Adrenal gland (tissue), 19 donors: ENCODE measurements around the gene SOAT2. TPM values are rescaled to one million over a fixed set of nuclear protein-coding genes. Genes with fewer than 3 reads are reported as not detected.

ENCODE experiments used
- DNase-seq, 7 donors: peaks; one replicate each; pipeline ENCODE4 v3.0.0-alpha.2; 2019 to 2020
- H3K27ac ChIP-seq, 5 donors: fragments of 200-600 bp; sonication (generic) in 4 of 5; 1 replicate in 3 of 5; 2 replicates in 2 of 5; pipeline versions ENCODE4 v1.5.1 to v1.8.0; 2016 to 2020; ENCODE audit warnings: mild to moderate bottlenecking in 1 of 5
- H3K27me3 ChIP-seq: fragments of 200-600 bp; 2 replicates; pipeline ENCODE4 v1.8.0; 2021
- H3K36me3 ChIP-seq, 2 donors: fragments of 200-600 bp; replicated peaks in 1 of 2; 1 replicate in 1 of 2; 2 replicates in 1 of 2; pipeline versions ENCODE4 v1.5.1 to v1.8.0; 2018 to 2022
- H3K4me1 ChIP-seq, 2 donors: fragments of 200-600 bp; replicated peaks in 1 of 2; 1 replicate in 1 of 2; 2 replicates in 1 of 2; pipeline versions ENCODE4 v1.5.1 to v1.8.0; 2018 to 2021
- H3K4me3 ChIP-seq, 4 donors: fragments of 200-600 bp; sonication (generic) in 3 of 4; one replicate each; pipeline ENCODE4 v1.5.1; 2016 to 2018
- H3K9me3 ChIP-seq, 3 donors: fragments of 200-600 bp; sonication (generic) in 1 of 3; replicated peaks in 1 of 3; 1 replicate in 2 of 3; 2 replicates in 1 of 3; pipeline versions ENCODE4 v1.5.1 to v1.8.0; 2016 to 2021
- POLR2A ChIP-seq, 2 donors: fragments of 450-650 bp; IDR thresholded peaks; one replicate each; pipeline ENCODE4 v1.6.1; 2017; ENCODE audit warnings: antibody characterized with exemption in 2 of 2, mild to moderate bottlenecking in 2 of 2, moderate library complexity in 1 of 2
- WGBS, 4 donors: extraction: QIAGEN DNeasy Blood & Tissue Kit in 2 of 4; methylation state at CpG; one replicate each; pipeline versions ENCODE4 v1.1.5 to v1.1.7; 2013 to 2017; 5-methylcytosine and 5-hydroxymethylcytosine counted together
- intact Hi-C, 2 donors: fragments of 100-400 bp; cut with DNase I; formaldehyde crosslinking; loops; one replicate each; pipeline versions ENCODE4 v1.14.1 to v1.15.0; 2022 to 2023
- long read RNA-seq, 10 donors: library from polyadenylated mRNA in 3 of 10; unstranded in 2 of 10; stranded (forward) in 1 of 10; transcript quantifications; one replicate each; pipeline ENCODE4 v2.0.0 and lab custom pipeline, GENCODE V29; 2021 to 2026
- polyA plus RNA-seq, 3 donors: library from polyadenylated mRNA; stranded (reverse); fragments of 200-250 nt in 2 of 3; fragments of 350-450 nt in 1 of 3; fragmentation: Illumina TruSeq in 1 of 3; extraction: RNeasy Lipid Tissue Mini Kit (QIAGEN cat#74804) in 1 of 3; gene quantifications; one replicate each; pipeline ENCODE4 v1.2.3, GENCODE V29; 2013 to 2014
- total RNA-seq, 9 donors: library from RNA; depleted of rRNA in 4 of 9; stranded (reverse); fragments of >200 nt in 4 of 9; fragments of 120-200 nt in 1 of 9; fragmentation: NEBNext Ultra II Directional in 1 of 9; extraction: Animal tissue kit (Norgen Biotek cat#: 25700) in 1 of 9; gene quantifications; one replicate each; pipeline versions ENCODE4 v1.1.0 to v1.2.4, GENCODE V29; 2013 to 2023
- TF ChIP-seq, protein P1 (sequence below), 6 experiments: fragments of 450-650 bp in 4 of 6; fragments of 200-600 bp in 2 of 6; sonication (generic) in 1 of 6; IDR thresholded peaks; 1 replicate in 5 of 6; 2 replicates in 1 of 6; pipeline versions ENCODE4 v1.5.1 to v1.8.0; 2016 to 2021; ENCODE audit warnings: antibody characterized with exemption in 6 of 6, mild to moderate bottlenecking in 2 of 6, moderate library complexity in 1 of 6
- donor health status: healthy with polysubstance abuse.
- donor health status: Bipolar disorder and iron deficiency.
- donor health status: DM: yes; HTN: yes; CAD: no.
- donor health status: DM: no; HTN: no; CAD: no.
- donor health status: DM: no; HTN: no; CAD: no.
- donor health status: DM: yes; HTN: yes; CAD: no.

Gene SOAT2
- total RNA-seq (under 1 TPM in 1 of 9 donors, not detected in 8; 0.79 TPM), polyA plus RNA-seq (under 1 TPM in 2 of 3 donors, not detected in 1; 0.34 to 0.48 TPM)
- long read RNA-seq, donor 1 = 0 reads
- long read RNA-seq, donor 2 = 0 reads
- long read RNA-seq, donor 3 = 0 reads
- long read RNA-seq, donor 4 = 0 reads
- long read RNA-seq, donor 5 = 0 reads
- long read RNA-seq, donor 6 = 0 reads
- long read RNA-seq, donor 7 = 0 reads
- long read RNA-seq, donor 8 = 0 reads
- long read RNA-seq, donor 9 = 0 reads
- long read RNA-seq, donor 10 = 0 reads

DNA sequence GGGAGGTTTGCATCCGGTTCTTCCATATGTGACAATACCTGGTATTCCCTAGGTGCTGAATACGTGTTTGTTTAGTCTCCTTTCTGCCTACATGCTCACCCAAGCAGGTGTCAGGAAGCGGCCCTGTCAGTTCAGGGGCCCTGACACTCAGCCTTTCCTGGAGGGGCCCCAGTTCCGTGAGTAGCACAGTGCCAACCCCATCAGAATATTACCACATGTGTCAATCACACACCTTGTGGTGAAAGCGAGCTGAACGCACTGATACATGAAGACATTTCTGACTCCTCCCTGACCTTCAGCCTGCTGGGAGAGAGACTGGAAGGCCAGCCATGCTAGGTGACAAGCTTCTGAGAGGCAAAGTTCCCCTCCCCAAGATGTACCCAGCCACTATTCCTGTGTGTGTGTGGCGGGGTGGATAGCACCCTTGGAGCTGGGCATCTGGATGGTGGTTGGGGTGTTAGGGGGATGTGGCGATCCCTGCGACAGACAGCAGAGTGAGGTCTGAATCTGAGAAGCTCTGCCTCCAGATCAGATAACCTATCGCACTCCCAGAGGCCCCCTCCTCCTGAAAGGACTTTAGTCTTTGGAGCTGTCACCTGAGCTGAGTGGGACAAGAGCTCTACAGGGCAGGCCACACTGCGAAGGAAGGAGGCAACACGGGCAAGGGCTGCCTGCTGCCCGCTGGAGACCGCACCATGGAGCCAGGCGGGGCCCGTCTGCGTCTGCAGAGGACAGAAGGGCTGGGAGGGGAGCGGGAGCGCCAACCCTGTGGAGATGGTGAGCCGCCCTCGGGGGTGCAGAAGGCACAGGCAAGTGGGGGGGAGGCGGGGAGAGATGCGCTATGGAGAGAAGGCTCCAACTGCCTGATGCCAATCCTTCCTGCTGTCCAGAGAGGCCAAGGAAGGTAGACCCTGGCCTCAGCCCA lies at the start of gene SOAT2:
TSS of gene SOAT2 (plus strand) at position 604 of the 925 bp plus-strand sequence. CDS start at position 696, 92 bp downstream.
- WGBS, 4 donors = 83 to 93% (median 85%) methylated on average over 7 to 23 of the region's 23 CpGs
- peak in 1 of 7 donors; percentile 49 for DNase-seq
- Histone ChIP-seq H3K27me3 (no peaks in the 10 kb centered on the region), H3K27ac (peak within 1 kb of the TSS in 1 of 5 donors; percentile 40), H3K36me3 (no peaks in the 10 kb centered on the region), H3K9me3 (no peaks in the 10 kb centered on the region), H3K4me3 (no peak within 1 kb of the TSS), H3K4me1 (peaks cover 0 to 19% of the 10 kb centered on the region in 2 donors)
- intact Hi-C loops = no loop called here
- TF ChIP-seq, protein P1, sequence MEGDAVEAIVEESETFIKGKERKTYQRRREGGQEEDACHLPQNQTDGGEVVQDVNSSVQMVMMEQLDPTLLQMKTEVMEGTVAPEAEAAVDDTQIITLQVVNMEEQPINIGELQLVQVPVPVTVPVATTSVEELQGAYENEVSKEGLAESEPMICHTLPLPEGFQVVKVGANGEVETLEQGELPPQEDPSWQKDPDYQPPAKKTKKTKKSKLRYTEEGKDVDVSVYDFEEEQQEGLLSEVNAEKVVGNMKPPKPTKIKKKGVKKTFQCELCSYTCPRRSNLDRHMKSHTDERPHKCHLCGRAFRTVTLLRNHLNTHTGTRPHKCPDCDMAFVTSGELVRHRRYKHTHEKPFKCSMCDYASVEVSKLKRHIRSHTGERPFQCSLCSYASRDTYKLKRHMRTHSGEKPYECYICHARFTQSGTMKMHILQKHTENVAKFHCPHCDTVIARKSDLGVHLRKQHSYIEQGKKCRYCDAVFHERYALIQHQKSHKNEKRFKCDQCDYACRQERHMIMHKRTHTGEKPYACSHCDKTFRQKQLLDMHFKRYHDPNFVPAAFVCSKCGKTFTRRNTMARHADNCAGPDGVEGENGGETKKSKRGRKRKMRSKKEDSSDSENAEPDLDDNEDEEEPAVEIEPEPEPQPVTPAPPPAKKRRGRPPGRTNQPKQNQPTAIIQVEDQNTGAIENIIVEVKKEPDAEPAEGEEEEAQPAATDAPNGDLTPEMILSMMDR (IDR thresholded peaks at IDR 0.05) = no peak
- TF ChIP-seq POLR2A (IDR thresholded peaks at IDR 0.05) = no peak

DNA sequence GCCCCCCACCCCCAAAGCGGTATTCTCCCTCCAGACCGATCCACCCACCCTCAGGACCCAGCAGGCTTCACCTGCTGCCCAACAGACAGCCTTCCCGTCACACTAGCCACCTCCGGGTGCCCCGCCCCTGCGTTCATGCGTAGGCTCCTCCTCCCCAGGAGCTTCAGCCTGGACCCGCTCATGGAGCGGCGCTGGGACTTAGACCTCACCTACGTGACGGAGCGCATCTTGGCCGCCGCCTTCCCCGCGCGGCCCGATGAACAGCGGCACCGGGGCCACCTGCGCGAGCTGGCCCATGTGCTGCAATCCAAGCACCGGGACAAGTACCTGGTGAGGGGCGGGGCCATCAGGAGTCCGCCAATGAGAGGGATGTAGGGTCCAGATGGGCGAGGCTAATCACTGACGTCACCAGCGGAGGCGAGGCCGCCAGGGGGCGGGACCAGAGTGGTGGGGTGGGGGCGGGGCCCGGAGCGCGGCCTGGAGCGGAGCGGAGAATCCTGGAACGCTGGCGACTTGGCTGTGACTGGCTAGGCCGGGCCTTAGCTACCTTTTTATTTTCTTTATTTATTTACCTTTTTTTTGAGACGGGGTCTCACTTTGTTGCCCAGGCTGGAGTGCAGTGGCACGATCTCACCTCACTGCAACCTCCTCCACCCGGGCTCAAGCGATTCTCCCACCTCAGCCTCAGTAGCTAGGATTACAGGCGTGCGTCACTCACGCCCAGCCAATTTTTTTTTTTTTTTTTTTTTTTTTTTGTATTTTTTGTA lies 49.0 kb upstream of the SOAT2 start:
- intact Hi-C loops = no loop called here
- peak; percentile 95 to 98 (median 97) for DNase-seq
- Histone ChIP-seq H3K27me3 (no peaks in the 10 kb centered on the region), H3K4me1 (peaks cover 55 to 59% of the 10 kb centered on the region in 2 donors), H3K9me3 (no peaks in the 10 kb centered on the region), H3K4me3 (peak overlapping the region in 3 of 4 donors; percentile 23 to 49 (median 46)), H3K36me3 (peaks cover 0 to 44% of the 10 kb centered on the region in 2 donors), H3K27ac (peak overlapping the region; percentile 87 to 99 (median 97))
- WGBS, 4 donors = 5 to 7% (median 6%) methylated on average over 22 to 48 of the region's 48 CpGs
- TF ChIP-seq, protein P1 (IDR thresholded peaks at IDR 0.05) = no peak
- TF ChIP-seq POLR2A (IDR thresholded peaks at IDR 0.05) = peak; percentile 59 to 67

DNA sequence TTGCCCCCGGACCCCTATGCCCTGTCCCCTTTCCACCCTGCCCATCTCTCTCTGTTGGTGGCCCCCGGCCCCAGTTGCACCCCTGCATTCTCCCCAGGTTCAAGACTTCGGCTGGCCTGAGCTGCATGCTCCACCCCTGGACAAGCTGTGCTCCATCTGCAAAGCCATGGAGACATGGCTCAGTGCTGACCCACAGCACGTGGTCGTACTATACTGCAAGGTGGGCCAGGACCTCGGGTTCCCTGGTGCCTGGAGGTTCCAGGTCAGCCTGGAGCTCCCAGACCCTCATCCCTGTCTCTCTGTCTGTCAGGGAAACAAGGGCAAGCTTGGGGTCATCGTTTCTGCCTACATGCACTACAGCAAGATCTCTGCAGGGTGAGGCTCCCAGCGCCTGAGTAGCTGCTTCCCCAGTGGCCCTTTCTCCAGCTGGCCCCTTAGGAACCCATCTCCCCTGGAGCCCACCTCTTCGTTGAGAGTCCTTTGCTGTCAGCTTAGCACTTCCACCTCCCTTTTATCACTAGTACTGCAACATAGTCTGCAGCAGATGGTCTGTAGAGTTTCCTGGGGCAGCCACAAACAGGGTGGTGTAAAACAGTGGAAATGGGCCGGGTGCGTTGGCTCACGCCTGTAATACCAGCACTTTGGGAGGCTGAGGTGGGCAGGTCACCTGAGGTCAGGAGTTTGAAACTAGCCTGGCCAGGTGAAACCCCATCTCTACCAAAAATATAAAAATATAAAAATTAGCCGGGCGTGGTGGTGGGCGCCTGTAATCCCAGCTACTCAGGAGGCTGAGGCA lies 47.6 kb upstream of the SOAT2 start:
- H3K27ac ChIP-seq = peak overlapping the region in 3 of 5 donors; percentile 92 to 99 (median 98)
- no peak overlapping the region for H3K4me3 ChIP-seq
- peaks cover 46 to 53% of the 10 kb centered on the region in 2 donors for H3K4me1 ChIP-seq
- WGBS, 4 donors = 80 to 88% (median 85%) methylated on average over 9 to 15 of the region's 15 CpGs
- intact Hi-C loops = no loop called here
- H3K27me3 ChIP-seq = no peaks in the 10 kb centered on the region
- peaks cover 0 to 58% of the 10 kb centered on the region in 2 donors for H3K36me3 ChIP-seq
- DNase-seq = peak in 3 of 7 donors; percentile 2 to 34 (median 25)
- H3K9me3 ChIP-seq = no peaks in the 10 kb centered on the region
- no peak for TF ChIP-seq POLR2A (IDR thresholded peaks at IDR 0.05)
- TF ChIP-seq, protein P1 (IDR thresholded peaks at IDR 0.05) = no peak
